ENCODE measurements around the gene PDGFRA. TPM values are rescaled to one million over a fixed set of nuclear protein-coding genes. Genes with fewer than 3 reads are reported as not detected.

PDGFRA gene
- total RNA-seq: 10 to 100 TPM in 1 of 2 donors, 1 to 10 TPM in 1; 6.5 to 37.0 TPM
- polyA plus RNA-seq: 1 to 10 TPM; 6.5 to 8.7 TPM

DNA sequence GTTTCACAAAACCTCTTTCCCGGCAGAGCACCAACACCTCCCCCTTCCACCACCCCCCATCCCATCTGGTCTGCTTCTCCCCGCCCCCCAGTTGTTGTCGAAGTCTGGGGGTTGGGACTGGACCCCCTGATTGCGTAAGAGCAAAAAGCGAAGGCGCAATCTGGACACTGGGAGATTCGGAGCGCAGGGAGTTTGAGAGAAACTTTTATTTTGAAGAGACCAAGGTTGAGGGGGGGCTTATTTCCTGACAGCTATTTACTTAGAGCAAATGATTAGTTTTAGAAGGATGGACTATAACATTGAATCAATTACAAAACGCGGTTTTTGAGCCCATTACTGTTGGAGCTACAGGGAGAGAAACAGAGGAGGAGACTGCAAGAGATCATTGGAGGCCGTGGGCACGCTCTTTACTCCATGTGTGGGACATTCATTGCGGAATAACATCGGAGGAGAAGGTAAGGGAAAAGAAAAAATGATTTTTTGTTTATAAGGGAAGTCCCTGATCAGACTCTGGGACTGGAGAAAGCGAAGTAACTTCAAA, at the start of gene PDGFRA:
Gene PDGFRA, plus strand, starts transcription at position 333 of the 541 bp plus-strand sequence. CDS start 29,476 bp downstream, outside the sequence.
- Histone ChIP-seq H3K9ac (ENCODE audit: low read depth in 1 of 2, low read length in 2 of 2) (no peak within 1 kb of the TSS), H3K27ac (ENCODE audit: low read depth in 1 of 2, low read length in 2 of 2) (peak within 1 kb of the TSS; percentile 35 to 54), H3K4me1 (ENCODE audit: control insufficient read depth in 4 of 4, insufficient read depth in 4 of 4, low read length in 3 of 4) (peaks cover 23 to 67% (median 50%) of the 10 kb centered on the region in 4 donors)

GRCh38 chr4:54184581-54184980, 44.5 kb upstream of the PDGFRA start:
- Histone ChIP-seq H3K36me3 (ENCODE audit: control insufficient read depth in 4 of 4, insufficient read depth in 3 of 4, low read depth in 1 of 4, low read length in 3 of 4) (no peaks in the 10 kb centered on the region), H3K27ac (ENCODE audit: low read depth in 1 of 2, low read length in 2 of 2) (no peak overlapping the region), H3K27me3 (ENCODE audit: control insufficient read depth in 4 of 4, insufficient read depth in 4 of 4, low read length in 3 of 4) (no peaks in the 10 kb centered on the region), H3K4me3 (ENCODE audit: low read depth in 1 of 3, low read length in 3 of 3) (no peak overlapping the region), H3K4me1 (ENCODE audit: control insufficient read depth in 4 of 4, insufficient read depth in 4 of 4, low read length in 3 of 4) (peaks cover 0 to 2% (median 0%) of the 10 kb centered on the region in 4 donors), H3K9ac (ENCODE audit: low read depth in 1 of 2, low read length in 2 of 2) (no peak overlapping the region), H3K9me3 (ENCODE audit: control insufficient read depth in 4 of 4, low read length in 3 of 4) (no peaks in the 10 kb centered on the region)
- no peak for DNase-seq (ENCODE audit: low spot score)
- 65% methylated on average over 3 of the region's 3 CpGs for WGBS
- no peak for TF ChIP-seq ZBTB33 (IDR thresholded peaks at IDR 0.05)

More for the DNA sequence above, at the start of gene PDGFRA:
- H3K36me3 ChIP-seq (ENCODE audit: control insufficient read depth in 4 of 4, insufficient read depth in 3 of 4, low read depth in 1 of 4, low read length in 3 of 4): no peaks in the 10 kb centered on the region
- DNase-seq (ENCODE audit: low spot score): no peak
- peaks cover 2 to 14% (median 5%) of the 10 kb centered on the region in 4 donors for H3K27me3 ChIP-seq (ENCODE audit: control insufficient read depth in 4 of 4, insufficient read depth in 4 of 4, low read length in 3 of 4)
- peak within 1 kb of the TSS in 1 of 3 donors; percentile 42 for H3K4me3 ChIP-seq (ENCODE audit: low read depth in 1 of 3, low read length in 3 of 3)
- TF ChIP-seq RXRA (IDR thresholded peaks at IDR 0.05) (peak; percentile 10 to 19), TAF1 (conservative IDR thresholded peaks at IDR 0.05) (peak; percentile 43), YY1 (IDR thresholded peaks at IDR 0.05) (no peak), RAD21 (IDR thresholded peaks at IDR 0.05) (no peak), ATF3 (IDR thresholded peaks at IDR 0.05) (no peak)
- WGBS: 17% methylated on average over 15 of the region's 15 CpGs
- no peaks in the 10 kb centered on the region for H3K9me3 ChIP-seq (ENCODE audit: control insufficient read depth in 4 of 4, low read length in 3 of 4)

GRCh38 chr4:54185044-54185780, 43.9 kb upstream of the PDGFRA start:
- H3K27ac ChIP-seq (ENCODE audit: low read depth in 1 of 2, low read length in 2 of 2): no peak overlapping the region
- H3K27me3 ChIP-seq (ENCODE audit: control insufficient read depth in 4 of 4, insufficient read depth in 4 of 4, low read length in 3 of 4): no peaks in the 10 kb centered on the region
- no peak overlapping the region for H3K9ac ChIP-seq (ENCODE audit: low read depth in 1 of 2, low read length in 2 of 2)
- peaks cover 0 to 2% (median 0%) of the 10 kb centered on the region in 4 donors for H3K4me1 ChIP-seq (ENCODE audit: control insufficient read depth in 4 of 4, insufficient read depth in 4 of 4, low read length in 3 of 4)
- no peaks in the 10 kb centered on the region for H3K36me3 ChIP-seq (ENCODE audit: control insufficient read depth in 4 of 4, insufficient read depth in 3 of 4, low read depth in 1 of 4, low read length in 3 of 4)
- no peak for TF ChIP-seq RAD21 (IDR thresholded peaks at IDR 0.05)
- no peak overlapping the region for H3K4me3 ChIP-seq (ENCODE audit: low read depth in 1 of 3, low read length in 3 of 3)
- H3K9me3 ChIP-seq (ENCODE audit: control insufficient read depth in 4 of 4, low read length in 3 of 4): no peaks in the 10 kb centered on the region
- DNase-seq (ENCODE audit: low spot score): no peak
- 77% methylated on average over 5 of the region's 5 CpGs for WGBS

DNA sequence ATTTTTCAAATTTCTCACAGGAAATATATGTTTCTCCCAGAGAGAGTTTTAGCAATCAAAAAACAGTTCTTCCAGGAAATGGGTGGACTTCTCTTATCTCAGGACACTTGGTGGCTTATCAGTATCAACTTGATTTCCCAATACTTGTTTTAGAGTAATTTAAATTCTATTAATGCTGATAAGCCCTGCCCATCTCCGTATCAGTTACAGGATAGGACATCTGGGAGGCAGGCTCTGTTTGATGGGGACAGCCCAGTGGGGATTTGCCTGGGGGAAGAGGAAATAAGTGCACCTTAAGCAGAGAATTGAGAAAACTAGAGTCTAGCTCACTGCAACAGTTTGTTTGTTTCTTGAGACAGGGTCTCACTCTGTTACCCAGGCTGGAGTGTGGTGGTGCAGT, 43.2 kb upstream of the PDGFRA start:
- no peak for TF ChIP-seq HNF4G (IDR thresholded peaks at IDR 0.05)
- no peak for TF ChIP-seq FOXA1 (IDR thresholded peaks at IDR 0.05)
- TF ChIP-seq FOXA2 (IDR thresholded peaks at IDR 0.05): no peak
- TF ChIP-seq HNF4A (conservative IDR thresholded peaks at IDR 0.05): no peak
- TF ChIP-seq CTCF (IDR thresholded peaks at IDR 0.05; ENCODE audit: low read depth, low read length, missing input control): no peak
- TF ChIP-seq ZBTB33 (IDR thresholded peaks at IDR 0.05): no peak
- TF ChIP-seq GABPA (IDR thresholded peaks at IDR 0.05 in 1 of 2, conservative IDR thresholded peaks at IDR 0.05 in 1 of 2): no peak
- 17% methylated on average over 1 of the region's 1 CpG for WGBS
- no peak for DNase-seq (ENCODE audit: low spot score)

More for the DNA sequence above, 43.2 kb upstream of the PDGFRA start:
- H3K9me3 ChIP-seq (ENCODE audit: control insufficient read depth in 4 of 4, low read length in 3 of 4): no peaks in the 10 kb centered on the region
- H3K27ac ChIP-seq (ENCODE audit: low read depth in 1 of 2, low read length in 2 of 2): no peak overlapping the region
- H3K4me3 ChIP-seq (ENCODE audit: low read depth in 1 of 3, low read length in 3 of 3): no peak overlapping the region
- H3K4me1 ChIP-seq (ENCODE audit: control insufficient read depth in 4 of 4, insufficient read depth in 4 of 4, low read length in 3 of 4): peaks cover 0 to 2% (median 0%) of the 10 kb centered on the region in 4 donors
- no peak overlapping the region for H3K9ac ChIP-seq (ENCODE audit: low read depth in 1 of 2, low read length in 2 of 2)
- H3K36me3 ChIP-seq (ENCODE audit: control insufficient read depth in 4 of 4, insufficient read depth in 3 of 4, low read depth in 1 of 4, low read length in 3 of 4): no peaks in the 10 kb centered on the region
- H3K27me3 ChIP-seq (ENCODE audit: control insufficient read depth in 4 of 4, insufficient read depth in 4 of 4, low read length in 3 of 4): no peaks in the 10 kb centered on the region

Measured in liver (tissue), 9 donors.